Measurements from ENCODE around the gene SP1. TPM values are rescaled to one million over a fixed set of nuclear protein-coding genes. Genes with fewer than 3 reads are reported as not detected.

Gene SP1
- total and polyA plus RNA-seq, 2 donors (not counting 1 experiment from before 2014, with no cell fraction given) = 26.0 to 129 TPM

Other genes with a start within 250 kb of the SP1 start
- 117 and 131 TPM in 2 replicates for gene ZNF740, start 199.5 kb upstream of the SP1 start, total RNA-seq
- gene ZNF740, start 199.5 kb upstream of the SP1 start, polyA plus RNA-seq = 27.4 and 35.9 TPM in 2 replicates
- gene CSAD, start 199.3 kb upstream of the SP1 start, total RNA-seq = 56.3 and 57.0 TPM in 2 replicates
- gene CSAD, start 199.3 kb upstream of the SP1 start, polyA plus RNA-seq = 64.6 and 91.2 TPM in 2 replicates
- gene ITGB7, start 172.9 kb upstream of the SP1 start, total RNA-seq = 190 and 199 TPM in 2 replicates
- gene ITGB7, start 172.9 kb upstream of the SP1 start, polyA plus RNA-seq = 216 and 265 TPM in 2 replicates
- 15.0 and 16.7 TPM in 2 replicates for gene RARG, start 148.0 kb upstream of the SP1 start, total RNA-seq
- gene RARG, start 148.0 kb upstream of the SP1 start, polyA plus RNA-seq = 6.7 and 8.8 TPM in 2 replicates
- 1.7 and 2.4 TPM in 2 replicates for gene ESPL1, start 111.9 kb upstream of the SP1 start, total RNA-seq
- 0.88 and 1.1 TPM in 2 replicates for gene ESPL1, start 111.9 kb upstream of the SP1 start, polyA plus RNA-seq
- 627 and 654 TPM in 2 replicates for gene PFDN5, start 84.6 kb upstream of the SP1 start, total RNA-seq
- gene PFDN5, start 84.6 kb upstream of the SP1 start, polyA plus RNA-seq = 1,319 and 1,584 TPM in 2 replicates
- 48.4 and 59.3 TPM in 2 replicates for gene MYG1, start 80.5 kb upstream of the SP1 start, total RNA-seq
- gene MYG1, start 80.5 kb upstream of the SP1 start, polyA plus RNA-seq = 34.7 and 46.4 TPM in 2 replicates
- gene AAAS, start 58.6 kb upstream of the SP1 start, total RNA-seq = 65.1 and 68.4 TPM in 2 replicates
- gene AAAS, start 58.6 kb upstream of the SP1 start, polyA plus RNA-seq = 88.1 and 97.1 TPM in 2 replicates
- gene SP7, start 43.8 kb upstream of the SP1 start, total RNA-seq = not detected in 2 replicates
- gene SP7, start 43.8 kb upstream of the SP1 start, polyA plus RNA-seq = 0.30 and 0.34 TPM in 2 replicates
- gene AMHR2, start 43.7 kb downstream of the SP1 start, total RNA-seq = not detected in 2 replicates
- gene AMHR2, start 43.7 kb downstream of the SP1 start, polyA plus RNA-seq = not detected in 2 replicates
- 200 and 213 TPM in 2 replicates for gene PRR13, start 61.6 kb downstream of the SP1 start, total RNA-seq
- gene PRR13, start 61.6 kb downstream of the SP1 start, polyA plus RNA-seq = 84.6 and 108 TPM in 2 replicates
- 916 and 944 TPM in 2 replicates for gene PCBP2, start 71.9 kb downstream of the SP1 start, total RNA-seq
- gene PCBP2, start 71.9 kb downstream of the SP1 start, polyA plus RNA-seq = 492 and 630 TPM in 2 replicates
- 15.0 and 15.1 TPM in 2 replicates for gene MAP3K12, start 119.3 kb downstream of the SP1 start, total RNA-seq
- gene MAP3K12, start 119.3 kb downstream of the SP1 start, polyA plus RNA-seq = 17.0 and 20.5 TPM in 2 replicates
- 36.3 and 41.6 TPM in 2 replicates for gene TARBP2, start 121.1 kb downstream of the SP1 start, total RNA-seq
- gene TARBP2, start 121.1 kb downstream of the SP1 start, polyA plus RNA-seq = 47.2 and 65.5 TPM in 2 replicates
- gene NPFF, start 127.3 kb downstream of the SP1 start, total RNA-seq = not detected in 2 replicates
- 0.34 TPM in 1 of 2 replicates, not detected in the other for gene NPFF, start 127.3 kb downstream of the SP1 start, polyA plus RNA-seq
- 42.2 and 42.9 TPM in 2 replicates for gene ATF7, start 246.2 kb downstream of the SP1 start, total RNA-seq
- gene ATF7, start 246.2 kb downstream of the SP1 start, polyA plus RNA-seq = 15.6 and 15.7 TPM in 2 replicates